Neuronal stem cell (in vitro differentiated cells): ENCODE measurements around the gene TMF1.

Experiments used
- DNase-seq: peaks from one replicate; pipeline ENCODE4 v3.0.0-alpha.2; 2013; ENCODE audit warnings: low spot score
- H2AFZ ChIP-seq: one replicate; pipeline ENCODE4 v1.6.1; 2013; ENCODE audit warnings: mild to moderate bottlenecking, low read length, inconsistent platforms
- H2AK5ac ChIP-seq: 2 replicates; pipeline ENCODE4 v1.6.1; 2013; ENCODE audit warnings: low read depth, mild to moderate bottlenecking, inconsistent platforms, low read length, moderate library complexity, mixed read lengths
- H2BK120ac ChIP-seq: 2 replicates; pipeline ENCODE4 v1.6.1; 2013; ENCODE audit warnings: low read depth, mild to moderate bottlenecking, inconsistent platforms, low read length, moderate library complexity, mixed read lengths
- H2BK12ac ChIP-seq: one replicate; pipeline ENCODE4 v1.6.1; 2013; ENCODE audit warnings: low read length, inconsistent platforms
- H2BK15ac ChIP-seq: 2 replicates; pipeline ENCODE4 v1.6.1; 2013; ENCODE audit warnings: mild to moderate bottlenecking, low read length, inconsistent platforms, mixed read lengths
- H2BK5ac ChIP-seq: one replicate; pipeline ENCODE4 v1.6.1; 2013; ENCODE audit warnings: inconsistent platforms, mild to moderate bottlenecking, low read length, moderate library complexity
- H3K14ac ChIP-seq: one replicate; pipeline ENCODE4 v1.6.1; 2013; ENCODE audit warnings: low read length, inconsistent platforms
- H3K18ac ChIP-seq: 2 replicates; pipeline ENCODE4 v1.6.1; 2013; ENCODE audit warnings: low read length, inconsistent platforms
- H3K23ac ChIP-seq: 2 replicates; pipeline ENCODE4 v1.6.1; 2013; ENCODE audit warnings: low read depth, mild to moderate bottlenecking, mixed read lengths, low read length, inconsistent platforms; ENCODE audit not compliant: poor library complexity
- H3K27ac ChIP-seq: replicated peaks from 3 replicates; pipeline ENCODE4 v1.5.1; 2013; ENCODE audit warnings: low read length, inconsistent platforms
- H3K27me3 ChIP-seq, 3 experiments: 2 replicates each; pipeline ENCODE4 v1.6.1; 2013; ENCODE audit warnings: low read length in 3 of 3, mild to moderate bottlenecking in 2 of 3, inconsistent platforms in 1 of 3, low read depth in 1 of 3, mixed read lengths in 1 of 3, moderate library complexity in 1 of 3; ENCODE audit not compliant: control insufficient read depth in 3 of 3, insufficient read depth in 3 of 3
- H3K36me3 ChIP-seq, 2 donors: replicated peaks in 1 of 2; 2 replicates each; pipeline ENCODE4 v1.6.1; 2013; ENCODE audit warnings: low read length in 2 of 2; ENCODE audit not compliant: control insufficient read depth in 2 of 2, insufficient read depth in 2 of 2
- H3K4ac ChIP-seq: 2 replicates; pipeline ENCODE4 v1.6.1; 2013; ENCODE audit warnings: inconsistent platforms, mild to moderate bottlenecking, low read length, moderate library complexity
- H3K4me1 ChIP-seq, 2 donors: 1 replicate in 1 of 2; 2 replicates in 1 of 2; pipeline ENCODE4 v1.6.1; 2013; ENCODE audit warnings: low read length in 2 of 2, low read depth in 1 of 2; ENCODE audit not compliant: control insufficient read depth in 2 of 2, insufficient read depth in 1 of 2
- H3K4me2 ChIP-seq: one replicate; pipeline ENCODE4 v1.6.1; 2013; ENCODE audit warnings: mild to moderate bottlenecking, low read length, inconsistent platforms; ENCODE audit not compliant: insufficient read depth, poor library complexity, severe bottlenecking
- H3K4me3 ChIP-seq, 2 donors: 2 replicates each; pipeline ENCODE4 v1.5.1; 2013; ENCODE audit warnings: low read length in 2 of 2, mild to moderate bottlenecking in 2 of 2, inconsistent platforms in 1 of 2, moderate library complexity in 1 of 2
- H3K79me1 ChIP-seq: one replicate; pipeline ENCODE4 v1.6.1; 2013; ENCODE audit warnings: low read depth, mild to moderate bottlenecking, inconsistent platforms, low read length, moderate library complexity
- H3K9ac ChIP-seq: one replicate; pipeline ENCODE4 v1.6.1; 2013; ENCODE audit warnings: mild to moderate bottlenecking, low read depth, low read length, inconsistent platforms; ENCODE audit not compliant: poor library complexity
- H3K9me3 ChIP-seq, 2 donors: replicated peaks in 1 of 2; 2 replicates each; pipeline versions ENCODE3 to v1.6.1; 2013; ENCODE audit warnings: low read length in 2 of 2, mild to moderate bottlenecking in 2 of 2, inconsistent platforms in 1 of 2, low read depth in 1 of 2, mixed read lengths in 1 of 2, moderate library complexity in 1 of 2; ENCODE audit not compliant: control insufficient read depth in 2 of 2, insufficient read depth in 1 of 2
- H4K8ac ChIP-seq: one replicate; pipeline ENCODE4 v1.6.1; 2013; ENCODE audit warnings: low read depth, mild to moderate bottlenecking, inconsistent platforms, low read length, moderate library complexity
- H4K91ac ChIP-seq: one replicate; pipeline ENCODE4 v1.6.1; 2013; ENCODE audit warnings: low read length, low read depth, mild to moderate bottlenecking, inconsistent platforms; ENCODE audit not compliant: poor library complexity
- WGBS, 2 donors: extraction: QIAGEN DNeasy Blood & Tissue Kit; methylation state at CpG; one replicate each; pipeline ENCODE4 v1.1.7; 2013; ENCODE audit warnings: missing lambda C conversion rate in 2 of 2, mixed read lengths in 1 of 2; ENCODE audit not compliant: insufficient read length in 2 of 2, insufficient replicate concordance in 1 of 2; ENCODE audit errors: extremely low coverage in 2 of 2; 5-methylcytosine and 5-hydroxymethylcytosine counted together

TMF1 gene

GRCh38 chr3:69096299-69096698 lies 44.2 kb upstream of the TMF1 start:
- Histone ChIP-seq H4K91ac (no peak overlapping the region), H2AK5ac (no peak overlapping the region), H4K8ac (no peak overlapping the region), H3K27me3 (no peaks in the 10 kb centered on the region), H3K4ac (no peak overlapping the region), H2BK5ac (no peak overlapping the region), H3K23ac (no peak overlapping the region), H2AFZ (no peak overlapping the region), H2BK12ac (no peak overlapping the region), H3K4me2 (no peak overlapping the region), H3K14ac (no peak overlapping the region), H3K9ac (no peak overlapping the region), H3K79me1 (no peaks in the 10 kb centered on the region), H3K18ac (no peak overlapping the region), H3K36me3 (peaks cover 0 to 7% of the 10 kb centered on the region in 2 donors), H3K4me3 (no peak overlapping the region), H2BK120ac (no peak overlapping the region), H3K27ac (no peak overlapping the region), H3K9me3 (no peaks in the 10 kb centered on the region), H2BK15ac (no peak overlapping the region), H3K4me1 (peaks cover 5 to 11% of the 10 kb centered on the region in 2 donors)
- no peak for DNase-seq
- no CpG with 5 or more reads among the region's 5 CpGs for WGBS, 2 donors

GRCh38 chr3:69095636-69096035 lies 43.5 kb upstream of the TMF1 start:
- Histone ChIP-seq H4K8ac (no peak overlapping the region), H2AFZ (no peak overlapping the region), H3K18ac (no peak overlapping the region), H3K79me1 (no peaks in the 10 kb centered on the region), H2BK15ac (no peak overlapping the region), H2BK12ac (no peak overlapping the region), H3K4ac (no peak overlapping the region), H4K91ac (no peak overlapping the region), H3K4me1 (peaks cover 5 to 11% of the 10 kb centered on the region in 2 donors), H3K27ac (no peak overlapping the region), H2AK5ac (no peak overlapping the region), H2BK5ac (no peak overlapping the region), H3K9me3 (no peaks in the 10 kb centered on the region), H3K9ac (no peak overlapping the region), H3K4me2 (no peak overlapping the region), H3K27me3 (no peaks in the 10 kb centered on the region), H3K4me3 (no peak overlapping the region), H3K36me3 (peaks cover 0 to 6% of the 10 kb centered on the region in 2 donors), H3K23ac (no peak overlapping the region), H2BK120ac (no peak overlapping the region), H3K14ac (no peak overlapping the region)
- no peak for DNase-seq
- WGBS, 2 donors: no CpG with 5 or more reads among the region's 5 CpGs

- H3K14ac ChIP-seq: no peak overlapping the region
- no peak overlapping the region for H4K8ac ChIP-seq
- no peak overlapping the region for H3K4ac ChIP-seq
- H3K23ac ChIP-seq: no peak overlapping the region
- H3K36me3 ChIP-seq: peaks cover 0 to 6% of the 10 kb centered on the region in 2 donors
- no peak overlapping the region for H3K27ac ChIP-seq
- H2BK15ac ChIP-seq: no peak overlapping the region
- no peak for DNase-seq
- no peak overlapping the region for H3K4me3 ChIP-seq
- no peak overlapping the region for H2AFZ ChIP-seq
- WGBS, 2 donors: no CpG with 5 or more reads among the region's 8 CpGs
- no peaks in the 10 kb centered on the region for H3K79me1 ChIP-seq
- H3K4me1 ChIP-seq: peaks cover 5 to 11% of the 10 kb centered on the region in 2 donors
- no peak overlapping the region for H2AK5ac ChIP-seq
- no peak overlapping the region for H2BK12ac ChIP-seq
- H3K27me3 ChIP-seq: no peaks in the 10 kb centered on the region
- H2BK120ac ChIP-seq: no peak overlapping the region
- H3K18ac ChIP-seq: no peak overlapping the region
- H3K9ac ChIP-seq: no peak overlapping the region
- H3K4me2 ChIP-seq: no peak overlapping the region
- H4K91ac ChIP-seq: no peak overlapping the region
- H2BK5ac ChIP-seq: no peak overlapping the region
- H3K9me3 ChIP-seq: no peaks in the 10 kb centered on the region
Observed at GRCh38 chr3:69094467-69095205, 42.5 kb upstream of the TMF1 start.

- no peak overlapping the region for H4K91ac ChIP-seq
- no peak overlapping the region for H3K4me3 ChIP-seq
- no peaks in the 10 kb centered on the region for H3K9me3 ChIP-seq
- WGBS, 2 donors: no CpG with 5 or more reads among the region's 4 CpGs
- no peak overlapping the region for H3K9ac ChIP-seq
- no peak overlapping the region for H3K14ac ChIP-seq
- H3K4me1 ChIP-seq: peaks cover 7 to 11% of the 10 kb centered on the region in 2 donors
- H3K23ac ChIP-seq: no peak overlapping the region
- no peak overlapping the region for H2AK5ac ChIP-seq
- peak overlapping the region; percentile 49 for H2AFZ ChIP-seq
- no peak overlapping the region for H2BK5ac ChIP-seq
- no peak overlapping the region for H2BK12ac ChIP-seq
- no peak overlapping the region for H4K8ac ChIP-seq
- no peak overlapping the region for H3K18ac ChIP-seq
- no peak overlapping the region for H2BK15ac ChIP-seq
- H3K27ac ChIP-seq: peak overlapping the region; percentile 59
- H2BK120ac ChIP-seq: no peak overlapping the region
- H3K27me3 ChIP-seq: no peaks in the 10 kb centered on the region
- no peaks in the 10 kb centered on the region for H3K79me1 ChIP-seq
- peaks cover 0 to 8% of the 10 kb centered on the region in 2 donors for H3K36me3 ChIP-seq
- no peak for DNase-seq
- H3K4ac ChIP-seq: no peak overlapping the region
- H3K4me2 ChIP-seq: peak overlapping the region; percentile 2
Observed at GRCh38 chr3:69092030-69092516, 39.9 kb upstream of the TMF1 start.
